D721Med (cell line): ENCODE data around the gene GAREM1.

ENCODE experiments used
- DNase-seq: peaks from one replicate; pipeline ENCODE4 v3.0.0; 2011; ENCODE audit warnings: low spot score; ENCODE audit not compliant: insufficient read length
- FAIRE-seq: peaks from 2 replicates; lab custom pipeline; 2011; peaks lifted over from hg19 to GRCh38; lab: Jason Lieb, UNC
- TF ChIP-seq, protein P1 (sequence below): IDR thresholded peaks from 2 replicates; pipeline ENCODE4 v1.5.1; 2012; ENCODE audit warnings: mild to moderate bottlenecking, control low read depth; ENCODE audit not compliant: insufficient read depth; ENCODE audit errors: missing control alignments

The GAREM1 gene

GRCh38 chr18:32372047-32372380 is 98.7 kb downstream of the GAREM1 start:
- TF ChIP-seq, protein P1, sequence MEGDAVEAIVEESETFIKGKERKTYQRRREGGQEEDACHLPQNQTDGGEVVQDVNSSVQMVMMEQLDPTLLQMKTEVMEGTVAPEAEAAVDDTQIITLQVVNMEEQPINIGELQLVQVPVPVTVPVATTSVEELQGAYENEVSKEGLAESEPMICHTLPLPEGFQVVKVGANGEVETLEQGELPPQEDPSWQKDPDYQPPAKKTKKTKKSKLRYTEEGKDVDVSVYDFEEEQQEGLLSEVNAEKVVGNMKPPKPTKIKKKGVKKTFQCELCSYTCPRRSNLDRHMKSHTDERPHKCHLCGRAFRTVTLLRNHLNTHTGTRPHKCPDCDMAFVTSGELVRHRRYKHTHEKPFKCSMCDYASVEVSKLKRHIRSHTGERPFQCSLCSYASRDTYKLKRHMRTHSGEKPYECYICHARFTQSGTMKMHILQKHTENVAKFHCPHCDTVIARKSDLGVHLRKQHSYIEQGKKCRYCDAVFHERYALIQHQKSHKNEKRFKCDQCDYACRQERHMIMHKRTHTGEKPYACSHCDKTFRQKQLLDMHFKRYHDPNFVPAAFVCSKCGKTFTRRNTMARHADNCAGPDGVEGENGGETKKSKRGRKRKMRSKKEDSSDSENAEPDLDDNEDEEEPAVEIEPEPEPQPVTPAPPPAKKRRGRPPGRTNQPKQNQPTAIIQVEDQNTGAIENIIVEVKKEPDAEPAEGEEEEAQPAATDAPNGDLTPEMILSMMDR, result no peak
- DNase-seq (no peak), FAIRE-seq (peak; percentile 92)

GRCh38 chr18:32371384-32371783 is 99.3 kb downstream of the GAREM1 start:
- TF ChIP-seq, protein P1, result no peak
- FAIRE-seq (peak; percentile 11), DNase-seq (no peak)

GRCh38 chr18:32368991-32369390 is 101.7 kb downstream of the GAREM1 start:
- FAIRE-seq, result peak; percentile 78
- TF ChIP-seq, protein P1, result no peak
- no peak for DNase-seq

GRCh38 chr18:32368170-32368569 is 102.5 kb downstream of the GAREM1 start:
- FAIRE-seq (peak; percentile 60), DNase-seq (no peak)
- TF ChIP-seq, protein P1, result no peak

GRCh38 chr18:32366586-32367538 is 103.8 kb downstream of the GAREM1 start:
- FAIRE-seq, result peak; percentile 53
- DNase-seq, result no peak
- TF ChIP-seq, protein P1, result no peak

DNA sequence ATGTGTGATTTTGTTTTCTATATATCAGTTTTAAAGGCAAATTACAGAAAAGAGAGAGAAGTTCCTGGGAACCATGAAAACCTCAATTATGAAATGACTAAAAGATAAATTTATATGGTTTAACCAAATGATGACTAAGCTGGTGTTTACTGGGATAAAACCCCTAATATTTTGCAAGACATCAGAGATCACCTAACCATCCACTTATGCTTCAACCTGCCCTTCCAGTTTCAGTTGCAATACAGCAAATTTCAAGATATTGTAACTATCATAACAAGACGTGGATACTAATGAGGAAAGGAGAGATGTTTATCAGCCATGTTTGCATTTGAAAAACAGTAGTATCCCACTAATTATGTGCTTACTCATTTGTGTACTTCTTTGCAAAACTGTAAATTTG is 108.2 kb downstream of the GAREM1 start:
- TF ChIP-seq, protein P1, result no peak
- FAIRE-seq, result peak; percentile 81
- no peak for DNase-seq

GRCh38 chr18:32360682-32361345 is 109.9 kb downstream of the GAREM1 start:
- DNase-seq, result no peak

More at GRCh38 chr18:32360682-32361345, 109.9 kb downstream of the GAREM1 start:
- peak; percentile 97 for FAIRE-seq
- TF ChIP-seq, protein P1, result no peak
